Kidney (tissue), 14 donors: Measurements from ENCODE around the gene TMEM131. TPM values are rescaled to one million over a fixed set of nuclear protein-coding genes. Genes with fewer than 3 reads are reported as not detected.

Experiments used
- DNase-seq, 5 donors: peaks; one replicate each; pipeline ENCODE4 v3.0.0-alpha.2; 2013 to 2020
- FAIRE-seq: peaks from 2 replicates; lab custom pipeline; 2012; peaks lifted over from hg19 to GRCh38; lab: Jason Lieb, UNC
- H3K27ac ChIP-seq, 2 donors: one replicate each; pipeline ENCODE4 v1.7.0; 2013; ENCODE audit warnings: low read depth in 2 of 2, low read length in 2 of 2, inconsistent platforms in 1 of 2
- H3K27me3 ChIP-seq: one replicate; pipeline ENCODE4 v1.7.1; 2013; ENCODE audit warnings: low read length, inconsistent platforms; ENCODE audit not compliant: control insufficient read depth, insufficient read depth
- H3K36me3 ChIP-seq, 3 donors: one replicate each; pipeline versions ENCODE4 v1.7.0 to v1.7.1; 2013; ENCODE audit warnings: low read length in 3 of 3, control low read depth in 1 of 3, inconsistent platforms in 1 of 3; ENCODE audit not compliant: insufficient read depth in 3 of 3, control insufficient read depth in 2 of 3
- H3K4me1 ChIP-seq, 3 donors: one replicate each; pipeline versions ENCODE4 v1.7.0 to v1.7.1; 2013; ENCODE audit warnings: low read length in 3 of 3, inconsistent platforms in 1 of 3, low read depth in 1 of 3; ENCODE audit not compliant: control insufficient read depth in 2 of 3, insufficient read depth in 2 of 3
- H3K4me3 ChIP-seq, 3 donors: one replicate each; pipeline versions ENCODE4 v1.7.0 to v1.8.1; 2013; ENCODE audit warnings: low read length in 3 of 3, control low read depth in 1 of 3, inconsistent platforms in 1 of 3
- H3K9ac ChIP-seq, 3 donors: one replicate each; pipeline versions ENCODE4 v1.7.0 to v1.7.1; 2013; ENCODE audit warnings: low read length in 3 of 3, control low read depth in 1 of 3, inconsistent platforms in 1 of 3
- H3K9me3 ChIP-seq, 3 donors: one replicate each; pipeline versions ENCODE4 v1.7.0 to v1.7.1; 2013; ENCODE audit warnings: low read length in 3 of 3, control low read depth in 1 of 3, inconsistent platforms in 1 of 3; ENCODE audit not compliant: control insufficient read depth in 2 of 3, insufficient read depth in 1 of 3
- CTCF ChIP-seq: IDR thresholded peaks from 3 replicates; pipeline ENCODE4 v1.5.1; 2012; ENCODE audit warnings: mild to moderate bottlenecking, moderate library complexity, borderline replicate concordance; ENCODE audit not compliant: insufficient read depth; ENCODE audit errors: extremely low read depth
- intact Hi-C: fragments of 100-400 bp; cut with DNase I; formaldehyde crosslinking; loops from one replicate; pipeline ENCODE4 v1.11.1; 2022
- polyA plus RNA-seq: library from polyadenylated mRNA; stranded (reverse); fragments of 350-450 nt; fragmentation: Illumina TruSeq; extraction: RNeasy Lipid Tissue Mini Kit (QIAGEN cat#74804); gene quantifications from one replicate; pipeline ENCODE4 v1.2.3, GENCODE V29; 2014; ENCODE audit warnings: low read depth, low replicate concordance; ENCODE audit not compliant: insufficient read depth
- total RNA-seq: library from RNA; stranded (reverse); fragmentation: NEBNext Ultra II Directional; extraction: Animal tissue kit (Norgen Biotek cat#: 25700); gene quantifications from one replicate; pipeline ENCODE4 v1.2.1, GENCODE V29; 2021
- donor health status: control.
- donor health status: control.
- donor health status: control.
- donor health status: control.
- donor health status: control.
- donor health status: DM: yes; HTN: yes; CAD: no.
- donor health status: Normal renal cell carcinoma (clear cell type).

The TMEM131 gene
- total and polyA plus RNA-seq, 2 donors from 2014 or later: 8.0 to 38.4 TPM

- Histone ChIP-seq H3K4me3 (no peak overlapping the region), H3K9ac (no peak overlapping the region), H3K9me3 (no peaks in the 10 kb centered on the region), H3K4me1 (no peaks in the 10 kb centered on the region), H3K36me3 (no peaks in the 10 kb centered on the region), H3K27ac (no peak overlapping the region), H3K27me3 (no peaks in the 10 kb centered on the region)
- no peak for TF ChIP-seq CTCF
- intact Hi-C loops: no loop called here
- DNase-seq (no peak), FAIRE-seq (no peak)
These were observed 16.8 kb upstream of the TMEM131 start for GRCh38 chr2:98012561-98012991.

DNA sequence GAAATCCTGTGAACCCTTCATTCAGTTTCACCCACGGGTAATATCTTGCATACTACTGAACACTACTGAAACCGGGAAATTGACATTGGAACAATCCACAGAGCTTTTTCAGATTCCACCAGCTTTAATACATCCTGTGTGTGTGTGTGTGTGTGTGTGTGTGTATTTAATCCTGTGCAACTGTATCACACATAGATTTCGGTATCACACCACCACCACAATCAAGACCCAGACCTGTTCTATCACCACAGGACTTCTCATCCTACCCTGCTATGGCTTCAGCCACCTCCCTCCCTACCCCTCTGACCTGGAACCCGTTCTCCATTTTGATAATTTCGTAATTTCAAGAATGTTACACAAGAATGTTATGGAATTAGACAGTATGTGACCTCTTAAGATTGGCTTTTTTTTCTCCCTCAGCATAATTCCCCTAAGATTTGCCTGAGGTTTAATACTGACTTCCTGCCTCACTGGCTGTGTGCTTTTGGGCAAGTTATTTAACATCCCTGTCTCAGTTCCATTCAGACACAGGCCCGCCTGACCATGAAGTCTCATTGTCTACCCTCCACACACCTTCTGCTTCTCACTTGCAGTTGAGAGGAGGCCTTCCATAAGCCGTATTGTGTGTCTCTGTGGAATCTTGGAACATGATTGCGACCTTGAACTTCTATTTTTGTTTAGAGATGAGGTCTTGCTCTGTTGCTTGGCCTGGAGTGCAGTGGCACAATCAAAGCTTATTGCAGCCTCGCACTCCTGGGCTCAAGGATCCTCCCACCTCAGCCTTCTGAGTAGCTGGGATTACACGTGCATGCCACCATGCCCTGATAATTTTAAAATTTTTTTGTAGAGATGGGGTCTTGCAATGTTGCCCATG, 14.4 kb upstream of the TMEM131 start:
- DNase-seq (no peak), FAIRE-seq (no peak)
- Histone ChIP-seq H3K4me1 (no peaks in the 10 kb centered on the region), H3K9ac (no peak overlapping the region), H3K4me3 (no peak overlapping the region), H3K36me3 (no peaks in the 10 kb centered on the region), H3K27ac (no peak overlapping the region), H3K27me3 (no peaks in the 10 kb centered on the region), H3K9me3 (no peaks in the 10 kb centered on the region)
- no peak for TF ChIP-seq CTCF
- intact Hi-C loops: no loop called here

DNA sequence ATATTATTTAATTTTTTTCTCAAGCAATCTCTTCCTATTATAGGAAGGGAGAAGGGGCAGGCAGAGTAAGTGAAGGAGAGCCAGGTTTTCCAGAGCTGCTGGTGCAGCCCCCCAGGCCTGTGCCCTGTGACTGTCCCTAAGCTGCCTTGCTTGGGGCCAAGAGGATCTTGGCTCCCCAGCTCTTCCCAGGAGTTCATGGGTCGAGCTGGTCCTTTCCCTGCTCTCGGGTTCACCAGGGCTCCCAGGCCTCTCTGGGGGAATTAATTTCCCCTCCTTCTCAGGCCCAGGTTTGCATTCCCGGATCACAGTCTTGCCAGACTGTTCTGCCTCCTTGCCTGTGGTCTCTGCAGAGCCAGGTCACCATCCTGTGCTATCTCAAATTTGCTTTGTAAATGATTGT, 12.7 kb upstream of the TMEM131 start:
- Histone ChIP-seq H3K27me3 (no peaks in the 10 kb centered on the region), H3K9ac (no peak overlapping the region), H3K27ac (no peak overlapping the region), H3K4me1 (no peaks in the 10 kb centered on the region), H3K4me3 (no peak overlapping the region), H3K9me3 (no peaks in the 10 kb centered on the region), H3K36me3 (no peaks in the 10 kb centered on the region)
- intact Hi-C loops: no loop called here
- no peak for TF ChIP-seq CTCF
- FAIRE-seq (no peak), DNase-seq (no peak)
